ENCODE data around the gene MYH6.
A peak's percentile ranks its signal among the peaks of the same experiment; 100 is the strongest.

Gene MYH6

GRCh38 chr14:23371865-23372264, 36.2 kb downstream of the MYH6 start:
- Histone ChIP-seq H3K27me3 (replicated peaks) (peaks cover 1% of the 10 kb centered on the region), H3K4me3 (ENCODE audit: low read depth, low read length) (no peak overlapping the region), H3K36me3 (replicated peaks) (no peaks in the 10 kb centered on the region), H3K27ac (no peak overlapping the region)
- no peak for DNase-seq
- in situ Hi-C loops (cut with HindIII; ENCODE audit: low pct_ligation_motif_present, low sequenced_read_pairs) = no loop called here
- no peak for TF ChIP-seq CTCF (IDR thresholded peaks at IDR 0.05; ENCODE audit: low read depth, low read length, missing control alignments)

DNA sequence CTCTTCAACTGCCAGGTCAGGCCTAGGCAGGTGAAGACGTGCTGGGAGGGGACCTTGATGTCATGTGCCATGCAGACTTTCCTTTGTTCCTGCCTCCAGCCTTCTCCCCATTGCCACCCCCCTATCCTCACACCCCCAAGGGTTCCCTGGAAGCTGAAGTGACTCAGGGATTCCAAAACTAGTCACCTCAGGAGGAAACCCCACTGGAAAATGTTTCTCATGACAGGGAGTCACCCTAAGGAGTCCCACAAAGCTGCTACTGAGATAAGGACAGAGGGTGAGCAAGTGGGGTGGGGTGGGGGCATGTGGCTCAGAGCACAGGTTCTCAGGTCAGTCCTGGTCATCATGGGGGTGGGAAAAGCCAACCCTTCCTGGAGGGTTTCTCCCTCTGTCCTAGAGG, 37.9 kb downstream of the MYH6 start:
- Histone ChIP-seq H3K36me3 (replicated peaks) (no peaks in the 10 kb centered on the region), H3K27me3 (replicated peaks) (peaks cover 9% of the 10 kb centered on the region), H3K4me3 (ENCODE audit: low read depth, low read length) (no peak overlapping the region), H3K27ac (no peak overlapping the region)
- TF ChIP-seq CTCF (IDR thresholded peaks at IDR 0.05; ENCODE audit: low read depth, low read length, missing control alignments) = no peak
- DNase-seq = no peak
- in situ Hi-C loops (cut with HindIII; ENCODE audit: low pct_ligation_motif_present, low sequenced_read_pairs) = no loop called here

DNA sequence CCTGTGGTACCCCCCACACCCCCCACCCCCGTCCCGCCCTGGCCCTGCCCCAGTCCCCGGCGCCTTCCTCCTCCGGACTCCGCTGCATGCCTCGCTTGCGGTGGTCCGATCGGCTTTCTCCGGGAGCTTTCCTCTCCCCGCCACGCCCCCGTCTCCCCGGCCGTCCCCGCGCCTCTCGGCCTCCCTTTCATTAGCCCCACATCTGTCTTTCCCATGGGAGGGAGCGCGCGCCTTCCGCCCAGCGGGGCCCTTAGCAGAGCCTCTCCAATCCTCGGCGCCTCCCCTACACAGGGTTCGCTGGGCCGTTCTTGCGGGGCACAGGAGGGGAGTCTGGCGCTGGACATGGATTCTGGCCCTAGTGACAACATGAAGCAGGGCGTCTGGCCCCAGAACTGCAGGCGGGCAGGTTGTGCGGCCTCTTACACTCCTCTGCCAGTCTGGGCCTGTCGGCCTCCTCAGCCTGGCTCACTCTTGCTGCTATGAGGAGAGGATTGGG, 41.6 kb downstream of the MYH6 start:
- Histone ChIP-seq H3K27ac (no peak overlapping the region), H3K36me3 (replicated peaks) (no peaks in the 10 kb centered on the region), H3K27me3 (replicated peaks) (peaks cover 9% of the 10 kb centered on the region), H3K4me3 (ENCODE audit: low read depth, low read length) (peak overlapping the region; percentile 62)
- in situ Hi-C loops (cut with HindIII; ENCODE audit: low pct_ligation_motif_present, low sequenced_read_pairs) = no loop called here
- no peak for DNase-seq
- no peak for TF ChIP-seq CTCF (IDR thresholded peaks at IDR 0.05; ENCODE audit: low read depth, low read length, missing control alignments)

GRCh38 chr14:23365732-23366425, 42.2 kb downstream of the MYH6 start:
- TF ChIP-seq CTCF (IDR thresholded peaks at IDR 0.05; ENCODE audit: low read depth, low read length, missing control alignments) = no peak
- Histone ChIP-seq H3K27me3 (replicated peaks) (peaks cover 7% of the 10 kb centered on the region), H3K4me3 (ENCODE audit: low read depth, low read length) (peak overlapping the region; percentile 62), H3K27ac (no peak overlapping the region), H3K36me3 (replicated peaks) (no peaks in the 10 kb centered on the region)
- in situ Hi-C loops (cut with HindIII; ENCODE audit: low pct_ligation_motif_present, low sequenced_read_pairs) = no loop called here
- DNase-seq = no peak

- H3K27me3 ChIP-seq (replicated peaks) = peaks cover 7% of the 10 kb centered on the region
- TF ChIP-seq CTCF (IDR thresholded peaks at IDR 0.05; ENCODE audit: low read depth, low read length, missing control alignments) = no peak
- H3K4me3 ChIP-seq (ENCODE audit: low read depth, low read length) = peak within 1 kb of the TSS; percentile 62
- H3K27ac ChIP-seq = no peak within 1 kb of the TSS
- H3K36me3 ChIP-seq (replicated peaks) = no peaks in the 10 kb centered on the region
- DNase-seq = no peak
- in situ Hi-C loops (cut with HindIII; ENCODE audit: low pct_ligation_motif_present, low sequenced_read_pairs) = no loop called here
Measured at GRCh38 chr14:23365036-23365731, 42.9 kb downstream of the MYH6 start, which contains the start of gene EFS. Gene EFS (minus strand): TSS chr14:23365172. CDS start chr14:23365025, 147 bp downstream.
